HG03060 (cell line): ENCODE results near the gene MYADM.
"Not testable (repeated sequence)": the region's sequence is repeated elsewhere in the genome, so short reads cannot be mapped to it uniquely, and the experiment has no call there.

Source experiments
- ATAC-seq: cut with Tn5 transposase; IDR thresholded peaks from one replicate; pipeline ENCODE4 v1.9.1; 2021; ENCODE audit warnings: low read depth, moderate number of reproducible peaks; ENCODE audit not compliant: unreplicated experiment

The MYADM gene

GRCh38 chr19:53868091-53868891 is 608 bp downstream of the MYADM start:
- ATAC-seq = no peak

- ATAC-seq = peak; percentile 33
These were observed 1.5 kb downstream of the MYADM start for GRCh38 chr19:53868892-53869804.

- not testable (repeated sequence) for ATAC-seq
These were observed 2.3 kb downstream of the MYADM start for GRCh38 chr19:53869805-53870484.

- ATAC-seq = no peak
These were observed 2.8 kb downstream of the MYADM start for GRCh38 chr19:53870485-53870844.

- no peak for ATAC-seq
These were observed 3.8 kb downstream of the MYADM start for GRCh38 chr19:53871454-53871853.

- no peak for ATAC-seq
These were observed 5.1 kb downstream of the MYADM start for GRCh38 chr19:53872762-53873161.

- ATAC-seq = no peak
These were observed 6.3 kb downstream of the MYADM start for GRCh38 chr19:53873773-53874605.

- no peak for ATAC-seq
These were observed 6.9 kb downstream of the MYADM start for GRCh38 chr19:53874606-53874990.

- no peak for ATAC-seq
These were observed 8.1 kb downstream of the MYADM start for GRCh38 chr19:53875602-53876325.

- no peak for ATAC-seq
These were observed 9.1 kb downstream of the MYADM start for GRCh38 chr19:53876651-53877224.

- ATAC-seq = no peak
These were observed 9.7 kb downstream of the MYADM start for GRCh38 chr19:53877361-53877766.

- ATAC-seq = no peak
These were observed 11.1 kb downstream of the MYADM start for GRCh38 chr19:53878776-53879139.

- no peak for ATAC-seq
These were observed 11.7 kb downstream of the MYADM start for GRCh38 chr19:53879140-53880081.

- no peak for ATAC-seq
These were observed 13.2 kb downstream of the MYADM start for GRCh38 chr19:53880711-53881481.

- no peak for ATAC-seq
These were observed 14.1 kb downstream of the MYADM start, which contains the start of gene PRKCG for GRCh38 chr19:53881482-53882390. TSS of gene PRKCG (plus strand) at chr19:53882197. CDS start at chr19:53882495, 298 bp downstream.

GRCh38 chr19:53882391-53883050 is 14.8 kb downstream of the MYADM start:
- no peak for ATAC-seq
